NCI-H2196 (cell line): Measurements from ENCODE around the gene PPP1R12A.
A peak's percentile ranks its signal among the peaks of the same experiment; 100 is the strongest.
"Not testable (repeated sequence)": the region's sequence is repeated elsewhere in the genome, so short reads cannot be mapped to it uniquely, and the experiment has no call there.

ENCODE experiments used
- DNase-seq: peaks from one replicate; lab custom pipeline; 2025; ENCODE audit not compliant: unreplicated experiment; lab: John Stamatoyannopoulos, UW

The PPP1R12A gene

DNA sequence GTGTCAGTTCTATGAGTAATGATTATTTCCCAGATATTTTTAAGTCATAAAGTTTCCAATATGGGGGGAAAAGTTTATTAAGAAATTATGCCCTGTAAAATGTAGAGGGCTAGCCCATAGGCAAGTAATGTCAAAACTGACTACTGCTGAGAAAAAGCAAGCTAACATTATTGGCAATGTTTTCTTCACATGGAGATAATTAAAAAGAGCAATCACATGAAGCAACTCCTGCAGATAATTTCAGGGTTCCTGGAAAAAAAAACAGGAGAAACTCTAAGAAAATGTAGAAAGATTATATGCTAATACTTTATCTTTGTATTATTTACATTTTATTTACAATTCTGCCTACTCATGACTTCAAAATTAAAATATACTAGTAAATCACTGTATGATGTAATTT lies 39.8 kb downstream of the PPP1R12A start:
- no peak for DNase-seq

DNA sequence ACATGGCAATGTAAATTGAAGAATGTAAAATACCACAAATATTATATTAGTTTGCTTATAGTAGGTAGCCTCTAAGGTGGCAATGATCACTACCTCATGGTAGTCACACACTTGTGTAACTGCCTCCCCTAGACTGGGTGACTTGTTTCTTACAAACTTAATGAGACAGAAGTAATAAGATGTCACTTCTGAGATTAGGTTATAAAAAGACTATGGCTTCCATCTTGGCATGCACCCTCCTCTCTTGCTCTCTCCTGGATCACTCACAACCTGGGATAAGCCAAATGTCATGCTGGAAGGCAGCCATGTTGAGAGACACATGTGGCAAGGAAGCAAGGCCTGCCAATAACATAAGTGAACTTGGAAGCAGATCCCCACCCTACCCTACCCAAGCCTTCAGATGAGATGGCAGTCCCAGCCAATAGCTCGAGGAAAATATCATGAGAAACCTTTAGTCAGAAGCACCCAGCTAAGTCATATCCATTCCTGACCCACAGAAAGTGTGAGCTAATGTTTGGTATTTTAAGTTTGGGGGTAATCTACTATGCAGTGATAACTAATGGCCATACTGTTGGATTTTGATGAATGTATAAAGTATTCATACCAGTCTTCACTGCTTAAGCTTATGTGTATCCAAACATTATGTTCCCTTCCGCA lies 43.3 kb downstream of the PPP1R12A start:
- no peak for DNase-seq

DNA sequence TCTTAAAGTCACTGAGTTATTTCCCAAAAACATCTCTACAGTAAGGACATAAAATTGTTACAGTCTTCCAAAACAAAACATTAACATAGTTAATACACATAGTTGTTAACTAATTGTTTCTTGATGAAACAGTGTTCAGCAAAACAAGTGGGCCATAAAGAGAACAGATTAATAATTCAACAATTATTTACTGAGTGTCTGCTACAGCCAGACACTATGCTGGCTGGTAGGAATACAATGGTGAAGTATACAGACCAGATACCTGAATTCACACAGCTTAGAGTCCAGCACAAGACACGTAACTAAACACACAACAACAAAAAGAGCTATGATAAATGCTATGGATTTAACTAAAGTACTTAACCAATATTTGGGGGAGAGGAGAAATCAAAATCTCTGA lies 47.0 kb downstream of the PPP1R12A start:
- DNase-seq, result no peak

DNA sequence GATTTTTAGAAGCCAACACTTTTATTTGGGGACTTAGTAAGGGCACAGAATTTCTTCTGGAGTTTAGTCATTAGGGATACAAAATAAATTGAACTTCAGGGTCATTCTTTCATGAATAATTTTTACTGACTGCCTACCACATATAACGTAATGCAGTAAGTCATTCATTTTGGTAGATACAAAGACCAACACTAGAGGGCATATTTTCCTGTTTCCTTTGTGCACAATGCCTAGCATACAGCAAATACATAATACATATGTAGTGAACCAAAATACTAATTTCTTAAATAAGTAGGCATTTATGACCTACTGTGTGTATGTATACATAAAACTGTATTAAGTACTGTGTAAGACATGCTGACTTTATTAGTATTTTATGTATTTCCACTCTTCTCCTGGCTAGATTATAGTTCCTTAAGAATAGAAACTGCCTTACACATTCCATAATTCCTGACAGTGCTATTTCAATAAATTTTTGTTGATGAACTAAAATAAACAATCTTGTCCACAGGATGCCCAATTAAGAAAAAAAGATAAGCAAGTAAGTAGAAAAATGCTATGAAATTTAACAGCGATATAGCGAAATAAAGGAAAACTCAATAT lies 47.9 kb downstream of the PPP1R12A start:
- peak; percentile 18 for DNase-seq

DNA sequence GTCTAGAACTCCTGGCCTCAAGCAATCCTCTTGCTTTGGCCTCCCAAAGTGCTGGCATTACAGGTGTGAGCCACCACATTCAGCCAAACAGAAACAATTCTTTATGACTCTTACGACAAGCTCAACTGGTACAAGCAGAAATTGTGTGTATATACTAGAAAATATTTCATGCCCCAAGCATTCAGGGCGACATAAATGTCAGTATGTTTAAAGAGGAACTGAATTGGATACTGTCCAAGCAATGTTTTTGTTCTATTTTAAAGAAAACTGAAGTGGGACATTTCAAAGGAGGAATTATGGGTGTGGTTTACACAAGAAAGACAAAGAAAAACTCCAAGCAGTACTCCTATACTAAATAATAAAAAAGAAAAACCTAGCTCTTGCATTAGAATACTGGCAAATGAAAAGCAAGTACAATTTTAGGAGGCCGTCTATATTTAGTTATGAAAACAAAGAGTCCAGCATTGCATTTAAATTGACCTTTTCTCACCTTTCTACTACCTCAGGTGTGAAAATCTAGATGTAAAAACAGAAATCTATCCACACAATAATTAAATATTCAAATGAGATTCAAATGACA lies 48.9 kb downstream of the PPP1R12A start:
- no peak for DNase-seq

DNA sequence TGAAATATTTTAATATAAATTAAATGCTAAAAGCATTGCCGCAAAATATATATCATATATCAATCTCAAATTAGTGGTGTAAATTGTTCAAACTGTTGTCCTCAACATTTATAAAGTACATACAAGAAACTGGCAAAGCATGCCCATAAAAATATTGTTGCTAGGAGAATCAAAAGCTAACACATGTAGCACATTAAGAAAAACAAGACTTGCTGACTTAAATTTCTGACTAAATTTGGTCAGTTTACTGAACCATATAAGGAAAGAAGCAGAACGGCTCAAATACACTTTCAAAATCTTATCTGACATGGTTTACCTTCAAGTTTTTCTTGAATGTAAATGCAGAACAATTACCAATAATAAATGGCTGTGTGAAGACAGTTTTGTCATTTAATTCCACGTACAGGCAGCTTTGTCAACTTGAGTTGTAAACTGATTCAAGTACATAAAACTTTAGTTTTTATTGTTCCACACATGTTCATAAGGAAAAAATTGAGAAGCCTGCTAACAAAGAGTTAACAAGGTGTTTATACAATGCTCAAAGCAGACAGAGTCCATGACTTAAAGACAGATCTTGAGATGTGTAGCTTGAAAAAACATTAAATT lies 50.4 kb downstream of the PPP1R12A start:
- DNase-seq, result no peak

DNA sequence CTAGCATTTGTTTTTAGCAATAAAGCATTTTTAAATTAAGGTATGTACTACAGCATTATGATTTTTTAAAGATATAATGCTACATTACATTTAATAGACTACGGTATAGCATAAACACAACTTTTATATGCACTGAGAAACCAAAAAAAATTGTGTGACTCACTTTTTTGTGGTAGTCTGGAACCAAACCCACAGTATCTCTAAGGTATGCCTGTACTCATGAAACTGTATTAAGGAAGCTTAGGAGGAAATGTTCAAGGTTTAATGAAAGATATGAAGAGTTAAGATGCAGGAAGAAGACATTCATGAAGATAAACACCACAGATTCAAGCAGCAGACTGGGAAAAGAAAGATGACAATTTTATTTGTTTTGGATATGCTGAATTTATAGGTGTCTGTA lies 51.7 kb downstream of the PPP1R12A start:
- DNase-seq, result no peak

DNA sequence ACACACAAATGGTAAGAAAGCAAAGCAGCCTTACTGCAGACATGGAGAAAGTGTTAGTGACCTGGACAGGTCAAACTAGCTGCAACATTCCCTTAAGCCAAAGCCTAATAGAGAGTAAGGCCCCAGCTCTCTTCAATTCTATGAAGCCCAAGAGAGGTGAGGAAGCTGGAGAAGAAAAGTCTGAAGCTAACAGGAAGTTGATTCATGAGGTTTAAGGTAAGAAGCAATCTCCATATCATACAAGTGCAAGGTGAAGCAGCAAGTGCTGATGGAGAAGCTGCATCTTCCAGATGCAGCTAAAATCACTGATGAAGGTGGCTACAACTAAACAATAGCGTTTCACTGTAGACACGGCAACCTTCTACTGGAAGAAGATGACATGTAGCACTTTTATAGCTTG lies 53.5 kb downstream of the PPP1R12A start:
- no peak for DNase-seq

DNA sequence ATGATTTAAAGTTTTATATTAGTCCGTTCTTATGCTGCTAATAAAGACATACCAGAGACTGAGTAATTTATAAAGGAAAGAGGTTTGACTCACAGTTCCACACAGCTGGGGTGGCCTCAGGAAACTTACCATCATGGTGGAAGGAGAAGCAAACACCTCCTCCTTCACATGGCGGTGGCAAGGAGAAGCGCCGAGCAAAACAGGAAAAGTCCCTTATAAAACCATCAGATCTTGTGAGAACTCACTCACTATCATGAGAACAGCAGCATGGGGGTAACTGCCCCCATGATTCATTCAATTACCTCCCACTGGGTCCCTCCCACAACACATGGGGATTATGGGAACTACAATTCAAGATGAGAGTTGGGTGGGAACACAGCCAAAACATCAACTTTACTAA lies 56.4 kb downstream of the PPP1R12A start:
- not testable (repeated sequence) for DNase-seq

DNA sequence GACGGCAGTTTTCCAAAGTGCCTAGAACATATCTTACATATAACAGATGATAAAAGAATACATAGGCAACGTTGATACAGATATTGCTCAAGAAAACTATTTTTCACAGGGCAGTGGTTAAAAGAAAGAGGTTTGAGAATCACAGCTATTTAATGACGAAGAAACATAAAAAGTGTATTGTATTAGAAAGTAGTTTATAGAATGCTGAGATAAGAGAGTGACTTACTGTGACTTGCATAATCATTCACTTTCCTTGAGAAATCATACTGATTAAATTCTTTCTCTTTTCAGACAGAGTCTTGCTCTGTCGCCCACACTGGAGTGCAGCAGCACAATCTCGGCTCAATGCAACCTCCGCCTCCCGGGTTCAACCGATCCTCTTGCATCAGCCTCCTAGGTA lies 57.7 kb downstream of the PPP1R12A start:
- DNase-seq, result no peak

DNA sequence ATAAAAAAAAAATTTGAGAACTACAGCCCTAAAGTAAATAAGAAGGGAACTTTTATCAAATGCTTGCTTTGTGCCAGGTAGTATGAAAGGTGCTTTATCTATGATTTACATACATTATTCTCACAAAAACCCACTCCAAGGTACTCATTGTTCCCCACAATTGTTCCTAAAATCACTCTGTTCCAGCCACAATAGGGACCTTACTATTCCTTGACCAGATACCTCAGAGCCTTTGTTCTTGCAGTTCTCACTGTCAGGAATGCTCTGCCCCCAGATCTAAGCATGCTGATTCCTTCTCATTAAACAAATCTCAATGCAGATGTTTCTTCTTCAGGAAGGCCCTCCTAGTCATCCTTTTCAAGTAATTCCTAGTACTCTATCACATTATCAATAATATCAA lies 60.2 kb downstream of the PPP1R12A start:
- DNase-seq, result no peak

DNA sequence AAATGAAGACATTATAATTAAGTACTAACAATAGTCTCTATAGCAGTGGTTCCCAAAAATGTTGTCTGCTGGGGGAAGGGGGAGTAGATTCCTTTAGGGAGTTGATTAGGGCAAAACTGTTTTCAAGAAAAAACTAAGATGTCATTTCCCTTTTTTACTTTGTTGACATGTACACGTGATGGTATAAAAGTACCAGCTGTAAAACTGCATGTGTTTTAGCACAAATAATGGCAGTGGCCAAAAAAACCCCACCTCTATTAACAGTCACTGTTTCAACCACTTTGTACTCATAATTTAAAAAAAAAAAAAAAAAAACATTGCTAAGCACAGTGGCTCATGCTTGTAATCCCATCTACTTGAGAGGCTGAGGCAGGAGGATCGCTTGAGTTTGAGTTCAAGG lies 61.7 kb downstream of the PPP1R12A start:
- no peak for DNase-seq

DNA sequence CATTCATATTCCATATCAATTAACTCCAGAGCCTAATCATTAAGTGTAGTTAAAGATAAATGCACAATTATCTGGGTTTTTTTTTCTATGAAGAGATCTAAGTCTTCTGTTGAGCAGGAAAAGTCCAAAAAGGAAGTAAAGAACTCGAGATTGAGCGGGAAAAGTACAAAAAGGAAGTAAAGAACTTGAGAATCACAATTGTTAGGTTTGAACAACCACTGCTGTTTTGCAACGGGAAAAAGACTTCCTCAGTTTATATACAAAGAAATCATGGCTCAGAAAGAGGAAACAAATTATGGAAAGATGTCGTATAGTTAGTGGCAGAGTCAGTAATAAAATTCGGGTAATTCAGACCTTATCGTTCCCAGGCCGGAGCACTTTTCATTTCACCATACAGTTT lies 63.3 kb downstream of the PPP1R12A start:
- no peak for DNase-seq

DNA sequence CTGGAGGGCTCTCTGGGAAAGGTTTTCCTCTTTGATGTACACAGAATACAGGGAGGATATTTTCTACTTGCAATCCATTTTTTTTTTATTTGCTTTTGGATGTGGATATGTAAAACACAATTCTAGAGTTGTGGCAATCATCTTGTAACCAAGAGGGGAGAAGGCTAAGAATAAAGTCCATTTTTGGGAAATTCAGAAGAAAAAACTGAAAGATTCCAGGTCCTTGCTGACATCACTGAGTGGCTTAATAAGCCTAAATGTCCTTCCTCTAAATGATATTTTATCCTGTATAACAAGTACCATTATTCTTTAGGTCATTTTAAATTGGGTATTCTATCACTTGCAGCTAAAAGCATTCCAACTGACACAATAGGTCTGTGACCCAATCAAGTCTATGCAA lies 64.0 kb downstream of the PPP1R12A start:
- no peak for DNase-seq

DNA sequence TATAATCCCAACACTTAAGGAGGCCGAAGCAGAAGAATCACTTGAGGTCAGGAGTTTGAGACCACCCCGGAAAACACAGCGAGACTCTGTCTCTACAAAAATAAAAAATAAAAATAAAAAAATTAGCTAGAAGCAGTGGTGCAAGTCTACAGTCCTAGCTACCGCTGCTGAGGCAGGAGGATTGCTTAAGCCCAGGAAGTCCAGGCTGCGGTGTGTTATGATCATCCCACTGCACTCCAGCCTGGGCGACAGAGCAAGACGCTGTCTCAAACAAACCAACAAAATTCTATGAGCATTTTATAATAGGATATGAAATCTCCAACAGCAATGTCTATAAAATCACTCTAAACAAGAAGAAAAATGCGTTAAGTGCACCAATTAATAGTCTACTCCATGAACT lies 75.3 kb downstream of the PPP1R12A start:
- DNase-seq, result no peak

DNA sequence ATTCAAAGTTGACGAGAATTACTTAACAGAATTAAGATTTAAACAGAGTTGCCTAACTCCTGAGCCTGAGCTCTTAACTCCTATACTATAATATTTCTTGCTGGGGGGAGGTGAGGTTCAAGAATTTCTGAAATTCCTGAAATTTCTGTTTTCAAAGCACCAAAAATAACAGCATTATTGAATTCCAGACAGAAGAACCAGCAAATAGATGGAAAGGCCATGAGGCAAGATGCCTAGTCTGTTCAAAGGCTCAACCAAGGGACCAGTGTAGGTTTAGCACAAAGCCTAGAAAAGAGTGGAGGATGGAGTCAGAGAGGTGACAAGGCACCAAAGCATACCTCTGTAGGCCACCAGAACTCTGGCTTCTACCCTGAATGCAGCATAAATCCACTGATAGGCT lies 76.4 kb downstream of the PPP1R12A start:
- no peak for DNase-seq

DNA sequence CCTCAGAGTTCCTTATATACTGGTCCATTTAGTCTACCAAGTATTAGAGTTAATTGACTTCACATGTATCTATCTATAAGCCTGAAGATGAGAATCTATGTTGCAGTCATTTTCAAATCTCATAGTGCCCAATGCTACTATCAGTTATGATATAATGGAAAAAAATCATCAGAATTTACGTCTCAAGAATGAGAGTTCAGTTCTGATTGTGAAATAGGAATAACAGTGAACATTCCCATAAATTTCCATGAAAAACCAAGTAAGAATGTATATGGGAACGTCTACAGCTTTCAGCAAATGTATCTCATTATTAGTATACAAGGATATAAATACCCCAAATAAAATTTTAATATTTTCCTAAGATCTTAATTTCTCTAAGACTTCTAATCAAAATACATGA lies 77.2 kb downstream of the PPP1R12A start:
- DNase-seq, result no peak

DNA sequence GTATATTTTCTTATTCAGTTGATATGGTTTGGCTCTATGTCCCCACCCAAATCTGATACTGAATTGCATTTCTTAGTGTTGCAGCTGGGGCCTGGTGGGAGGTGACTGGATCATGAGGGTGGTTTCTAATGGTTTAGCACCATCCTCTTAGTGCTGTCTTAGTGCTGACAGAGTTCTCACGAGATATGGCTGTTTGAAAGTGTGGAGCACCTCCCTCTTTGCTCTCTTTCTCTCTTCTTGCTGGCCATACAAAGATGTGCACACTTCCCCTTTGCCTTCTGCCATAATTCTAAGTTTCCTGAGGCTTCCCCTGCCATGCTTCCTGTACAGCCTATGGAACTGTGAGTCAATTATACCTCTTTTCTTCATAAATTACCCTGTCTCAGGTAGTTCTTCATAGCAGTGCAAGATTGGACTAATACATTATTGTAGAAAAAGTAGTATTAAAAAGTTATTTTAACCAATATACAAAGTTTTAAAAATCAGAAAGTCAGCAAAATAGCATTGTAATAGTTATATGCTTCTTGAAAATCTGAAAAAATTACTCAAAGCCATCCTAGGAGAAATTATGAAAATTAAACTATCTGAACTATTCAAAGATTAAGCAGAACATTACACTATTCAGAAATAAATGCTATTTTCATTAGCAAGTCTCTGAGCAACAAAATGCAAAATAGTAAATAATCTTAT lies 84.1 kb downstream of the PPP1R12A start:
- no peak for DNase-seq

DNA sequence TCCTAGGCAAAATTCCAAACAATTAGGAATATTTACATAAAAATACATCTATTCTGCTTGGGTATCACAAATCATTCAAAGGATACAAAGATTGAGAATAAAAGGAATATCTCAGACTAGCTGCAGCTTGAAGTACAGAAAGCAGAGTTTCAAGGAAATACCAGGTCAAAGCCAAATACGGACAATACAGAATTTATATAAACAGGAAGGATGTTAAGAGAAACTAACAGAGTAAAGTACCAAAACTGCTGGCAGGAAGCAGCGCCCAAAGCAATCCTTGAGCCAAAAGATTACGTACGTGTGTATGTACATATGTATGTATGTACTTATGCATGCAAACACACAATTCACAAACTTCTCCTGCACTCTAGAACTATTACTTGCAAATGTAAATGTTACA lies 86.6 kb downstream of the PPP1R12A start:
- DNase-seq, result no peak

DNA sequence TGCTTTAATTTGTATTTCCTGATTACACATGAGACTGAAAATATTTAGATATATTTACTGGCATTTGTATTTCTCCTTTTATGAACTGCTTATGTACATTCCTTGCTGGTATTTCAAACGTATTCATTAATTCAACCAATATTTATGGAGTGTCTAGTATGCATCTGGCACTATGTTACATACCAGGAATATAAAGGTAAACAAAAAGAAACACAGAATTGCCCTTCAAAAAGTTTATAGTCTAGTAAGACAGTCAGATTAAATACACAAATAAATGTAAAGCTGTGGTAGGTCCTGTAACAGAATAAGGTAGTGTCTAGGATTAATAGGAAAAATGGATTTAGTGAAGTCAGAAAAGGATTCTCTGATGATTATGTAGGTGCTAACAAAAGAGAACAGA lies 87.5 kb downstream of the PPP1R12A start:
- DNase-seq, result no peak

DNA sequence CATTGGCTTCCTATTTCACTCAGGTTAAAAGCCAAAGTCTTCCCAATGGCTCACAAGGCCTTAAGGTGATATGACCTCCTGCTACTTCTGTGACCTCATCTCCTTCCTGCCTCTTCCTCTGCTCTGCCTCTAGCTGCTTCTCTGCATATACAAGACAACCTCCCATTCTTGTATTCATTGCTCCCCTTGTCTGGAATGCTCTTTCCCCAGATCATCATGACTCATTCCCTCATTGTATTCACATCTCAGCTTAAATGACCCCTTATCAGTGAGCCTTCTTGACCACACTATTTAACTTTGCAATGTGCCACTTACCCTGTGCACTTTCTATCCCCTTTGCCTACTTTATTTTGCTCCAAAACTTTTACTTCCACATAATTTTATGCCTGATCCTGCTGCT lies 90.2 kb downstream of the PPP1R12A start:
- no peak for DNase-seq

DNA sequence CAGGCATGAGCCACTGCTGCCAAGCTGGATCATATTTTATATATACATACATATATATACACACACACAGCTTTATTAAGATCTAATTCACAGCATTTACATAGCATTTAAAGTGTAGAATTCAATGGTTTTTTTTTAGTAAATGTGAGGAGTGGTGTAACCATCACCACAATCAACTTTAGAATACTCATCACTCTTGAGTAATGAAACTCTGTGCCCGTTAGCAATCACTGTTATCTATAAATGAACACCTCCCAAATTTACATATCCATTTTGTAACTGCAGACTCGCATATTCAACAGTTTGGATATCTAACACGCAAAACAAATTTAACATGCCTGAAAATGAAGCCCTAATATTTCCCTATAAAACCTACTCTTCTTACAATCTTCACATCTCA lies 90.9 kb downstream of the PPP1R12A start:
- DNase-seq, result no peak
